GM18909 (cell line): ENCODE results near the gene OR6K6.

ENCODE experiments used
- ATAC-seq: cut with Tn5 transposase; IDR thresholded peaks from one replicate; pipeline ENCODE4 v1.9.1; 2021; ENCODE audit warnings: mild to moderate bottlenecking; ENCODE audit not compliant: unreplicated experiment, poor library complexity

Gene OR6K6

GRCh38 chr1:158800526-158800925 lies 46.0 kb downstream of the OR6K6 start:
- no peak for ATAC-seq

GRCh38 chr1:158801396-158801795 lies 46.9 kb downstream of the OR6K6 start:
- ATAC-seq: no peak

- ATAC-seq: no peak
These were observed 49.2 kb downstream of the OR6K6 start for GRCh38 chr1:158803678-158804077.
